ENCODE data around the gene RIMBP2. TPM values are rescaled to one million over a fixed set of nuclear protein-coding genes. Genes with fewer than 3 reads are reported as not detected.

RIMBP2 gene
- total RNA-seq, 1 donor from 2014 or later = not detected

DNA sequence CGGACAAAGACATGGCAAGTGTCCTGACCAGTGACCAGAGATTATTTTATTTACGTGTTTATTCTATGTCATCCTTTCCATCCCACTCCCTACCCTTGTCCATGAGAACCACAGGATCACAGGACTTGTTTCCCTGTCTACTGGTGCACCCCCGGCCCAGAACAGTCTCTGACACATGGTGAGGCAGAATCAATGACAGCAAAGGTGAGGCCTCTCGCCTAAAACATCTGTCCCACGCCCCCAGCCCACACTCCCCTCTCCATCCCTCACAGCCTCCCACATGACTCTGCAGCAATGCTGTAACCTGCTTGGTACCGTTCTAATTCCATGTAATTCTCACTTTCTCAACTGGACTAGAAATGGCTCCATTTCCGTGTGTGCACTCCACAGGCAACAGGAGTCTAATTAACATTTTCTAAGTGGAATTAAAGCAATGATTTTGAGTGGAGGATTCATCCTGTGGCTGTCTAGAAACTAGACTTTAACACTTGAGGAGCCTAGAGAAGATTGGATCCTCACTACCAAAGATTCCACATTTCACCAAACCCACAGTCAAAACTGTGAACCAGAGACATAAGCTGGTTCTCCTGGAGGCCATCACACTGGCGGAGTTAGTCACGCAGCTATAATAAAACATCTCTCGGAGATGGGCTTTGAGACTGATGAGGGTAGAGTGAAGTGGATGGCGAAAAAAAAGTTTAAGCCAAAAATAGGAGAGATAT is 228.3 kb downstream of the RIMBP2 start:
- intact Hi-C loops (cut with micrococcal nuclease) = no loop called here
- Mint-ChIP-seq H3K27me3 (no peaks in the 10 kb centered on the region), H3K4me1 (no peaks in the 10 kb centered on the region)

GRCh38 chr12:130486891-130487416 is 229.1 kb downstream of the RIMBP2 start:
- no peaks in the 10 kb centered on the region for H3K27me3 Mint-ChIP-seq
- intact Hi-C loops (cut with micrococcal nuclease) = no loop called here
- H3K9me3 Mint-ChIP-seq = no peaks in the 10 kb centered on the region
- DNase-seq = no peak
- H3K27ac Mint-ChIP-seq = no peak overlapping the region
- no peak overlapping the region for H3K4me3 Mint-ChIP-seq
- H3K36me3 Mint-ChIP-seq (ENCODE audit: low read depth) = no peaks in the 10 kb centered on the region
- H3K4me1 Mint-ChIP-seq = no peaks in the 10 kb centered on the region

More for the DNA sequence above, 228.3 kb downstream of the RIMBP2 start:
- Mint-ChIP-seq H3K36me3 (ENCODE audit: low read depth) (no peaks in the 10 kb centered on the region), H3K4me3 (no peak overlapping the region), H3K9me3 (no peaks in the 10 kb centered on the region), H3K27ac (no peak overlapping the region)
- no peak for DNase-seq

- Mint-ChIP-seq H3K27me3 (no peaks in the 10 kb centered on the region), H3K4me3 (no peak overlapping the region), H3K4me1 (no peaks in the 10 kb centered on the region), H3K36me3 (ENCODE audit: low read depth) (no peaks in the 10 kb centered on the region), H3K27ac (no peak overlapping the region), H3K9me3 (no peaks in the 10 kb centered on the region)
- intact Hi-C loops (cut with micrococcal nuclease) = no loop called here
- no peak for DNase-seq
Observed at GRCh38 chr12:130486146-130486435, 230.0 kb downstream of the RIMBP2 start.

DNA sequence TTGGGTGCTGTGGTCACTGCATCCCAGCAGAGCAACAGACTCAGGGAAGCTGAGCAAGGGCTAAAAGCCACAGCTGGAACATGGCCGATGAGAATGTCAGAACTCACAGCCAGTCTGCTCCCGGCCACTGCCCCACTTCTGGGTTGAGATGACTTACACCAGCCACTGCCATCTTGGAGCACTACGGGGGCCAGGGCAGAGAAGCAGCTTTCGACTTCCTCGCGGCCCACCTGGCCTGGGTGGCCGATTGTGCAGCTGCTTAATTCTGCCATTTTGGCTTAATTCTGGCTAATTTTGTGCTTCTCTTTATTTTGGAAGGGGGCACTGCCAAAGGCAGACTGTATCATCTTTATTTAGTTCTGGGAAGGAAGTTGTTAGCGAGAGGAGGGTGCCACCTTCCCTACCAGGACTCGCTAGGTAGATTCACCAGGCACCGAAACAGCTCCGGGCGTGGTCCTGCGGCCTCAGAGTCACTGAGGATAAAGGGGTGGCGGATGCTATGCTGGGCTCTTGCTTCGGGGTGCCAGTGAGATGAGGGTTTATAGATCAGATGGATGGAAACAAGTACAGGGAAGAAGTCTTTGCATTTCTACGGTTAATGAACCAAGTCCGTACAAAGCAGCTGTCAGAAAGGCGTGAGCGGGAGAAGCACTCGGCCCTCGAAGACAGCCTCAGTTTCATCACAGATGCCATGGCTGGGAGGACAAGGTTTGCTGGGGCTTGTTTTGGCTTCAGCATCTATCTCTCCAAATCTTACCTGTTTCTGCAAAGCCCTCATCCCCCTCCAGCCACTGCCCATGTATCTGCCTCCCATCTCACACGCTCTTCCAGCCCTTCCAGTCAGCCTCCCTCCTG is 230.6 kb downstream of the RIMBP2 start:
- H3K4me3 Mint-ChIP-seq = no peak overlapping the region
- H3K27ac Mint-ChIP-seq = no peak overlapping the region
- no peaks in the 10 kb centered on the region for H3K27me3 Mint-ChIP-seq
- H3K9me3 Mint-ChIP-seq = no peaks in the 10 kb centered on the region
- H3K36me3 Mint-ChIP-seq (ENCODE audit: low read depth) = no peaks in the 10 kb centered on the region
- no peaks in the 10 kb centered on the region for H3K4me1 Mint-ChIP-seq
- DNase-seq = no peak
- intact Hi-C loops (cut with micrococcal nuclease) = no loop called here

DNA sequence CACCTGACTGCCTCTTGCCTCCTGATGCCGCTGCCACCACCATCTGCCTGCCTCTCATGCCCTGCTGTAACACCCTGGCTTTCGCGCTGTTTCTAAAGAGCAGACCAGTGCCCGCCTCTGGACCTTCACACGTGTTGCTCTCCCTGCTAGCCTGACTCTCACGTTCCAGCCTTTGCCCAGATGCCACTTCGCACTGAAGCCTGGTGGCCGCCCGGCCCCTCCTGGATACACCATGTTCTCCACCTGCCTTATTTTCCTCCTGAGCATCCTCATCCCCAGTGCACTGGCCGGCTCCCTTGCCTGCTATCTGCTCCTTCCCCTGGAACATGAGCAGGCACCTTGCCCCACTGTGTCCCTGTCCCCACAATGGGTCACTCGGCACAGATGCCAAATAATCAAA is 231.9 kb downstream of the RIMBP2 start:
- H3K27me3 Mint-ChIP-seq = no peaks in the 10 kb centered on the region
- H3K9me3 Mint-ChIP-seq = no peaks in the 10 kb centered on the region
- DNase-seq = no peak
- H3K4me1 Mint-ChIP-seq = no peaks in the 10 kb centered on the region
- no peaks in the 10 kb centered on the region for H3K36me3 Mint-ChIP-seq (ENCODE audit: low read depth)
- intact Hi-C loops (cut with micrococcal nuclease) = no loop called here
- H3K4me3 Mint-ChIP-seq = no peak overlapping the region
- no peak overlapping the region for H3K27ac Mint-ChIP-seq

- DNase-seq = no peak
- no peak overlapping the region for H3K4me3 Mint-ChIP-seq
- no peak overlapping the region for H3K27ac Mint-ChIP-seq
- H3K4me1 Mint-ChIP-seq = no peaks in the 10 kb centered on the region
- no peaks in the 10 kb centered on the region for H3K9me3 Mint-ChIP-seq
- no peaks in the 10 kb centered on the region for H3K27me3 Mint-ChIP-seq
- intact Hi-C loops (cut with micrococcal nuclease) = no loop called here
- H3K36me3 Mint-ChIP-seq (ENCODE audit: low read depth) = no peaks in the 10 kb centered on the region
Observed at GRCh38 chr12:130483616-130484180, 232.4 kb downstream of the RIMBP2 start.

GRCh38 chr12:130482448-130482847 is 233.7 kb downstream of the RIMBP2 start:
- Mint-ChIP-seq H3K4me1 (no peaks in the 10 kb centered on the region), H3K4me3 (no peak overlapping the region), H3K9me3 (no peaks in the 10 kb centered on the region), H3K27me3 (no peaks in the 10 kb centered on the region), H3K27ac (no peak overlapping the region), H3K36me3 (ENCODE audit: low read depth) (no peaks in the 10 kb centered on the region)
- DNase-seq = no peak
- intact Hi-C loops (cut with micrococcal nuclease) = no loop called here

DNA sequence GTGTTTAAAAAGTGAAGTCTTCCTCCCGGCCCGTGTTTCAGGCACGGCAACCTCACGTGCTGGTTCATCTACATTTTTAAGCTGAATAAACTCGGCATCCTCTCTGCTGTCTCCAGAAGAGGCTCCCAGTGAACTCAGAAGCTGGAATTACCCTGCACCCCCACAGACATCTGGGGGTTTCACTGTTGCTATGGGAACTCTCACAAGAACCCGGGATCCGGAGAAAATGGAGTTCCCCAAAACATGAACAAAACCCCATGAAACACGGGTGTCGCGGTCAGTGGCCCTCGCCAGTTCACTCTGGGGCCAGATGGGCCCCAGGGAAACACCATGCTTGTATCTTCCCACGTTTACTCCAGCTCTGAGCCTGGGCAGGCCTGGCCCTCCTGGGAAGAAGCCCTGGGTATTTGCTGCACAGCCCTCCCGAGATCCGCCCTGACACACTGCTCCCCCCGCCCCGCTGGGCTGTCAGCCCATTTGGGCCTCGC is 234.7 kb downstream of the RIMBP2 start:
- intact Hi-C loops (cut with micrococcal nuclease) = no loop called here
- no peak overlapping the region for H3K27ac Mint-ChIP-seq

DNA sequence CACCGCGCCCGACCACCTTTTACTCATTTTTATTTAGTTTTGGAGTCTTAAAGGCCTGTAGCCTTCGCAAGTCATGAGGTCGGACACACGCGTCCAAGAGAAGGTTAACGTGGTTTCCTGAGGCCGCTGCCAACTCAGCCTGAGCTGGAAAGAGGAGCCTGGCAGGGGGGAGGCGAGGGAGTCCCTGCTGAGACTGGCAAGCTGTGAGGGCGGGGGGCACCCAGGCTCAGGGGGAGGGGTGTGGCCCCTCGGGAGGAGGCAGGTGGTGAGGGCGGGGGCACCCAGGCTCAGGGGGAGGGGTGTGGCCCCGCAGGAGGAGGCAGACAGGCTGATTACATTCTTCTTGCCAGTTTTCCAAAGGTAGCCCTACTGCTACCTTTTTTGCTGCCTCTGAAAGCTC is 235.2 kb downstream of the RIMBP2 start:
- H3K9me3 Mint-ChIP-seq = no peaks in the 10 kb centered on the region
- no peak overlapping the region for H3K4me3 Mint-ChIP-seq
- H3K27me3 Mint-ChIP-seq = no peaks in the 10 kb centered on the region
- H3K4me1 Mint-ChIP-seq = no peaks in the 10 kb centered on the region
- no peak for DNase-seq
- intact Hi-C loops (cut with micrococcal nuclease) = no loop called here
- no peaks in the 10 kb centered on the region for H3K36me3 Mint-ChIP-seq (ENCODE audit: low read depth)
- no peak overlapping the region for H3K27ac Mint-ChIP-seq

More for the DNA sequence above, 234.7 kb downstream of the RIMBP2 start:
- H3K36me3 Mint-ChIP-seq (ENCODE audit: low read depth) = no peaks in the 10 kb centered on the region
- H3K4me1 Mint-ChIP-seq = no peaks in the 10 kb centered on the region
- DNase-seq = no peak
- no peak overlapping the region for H3K4me3 Mint-ChIP-seq
- H3K27me3 Mint-ChIP-seq = no peaks in the 10 kb centered on the region
- no peaks in the 10 kb centered on the region for H3K9me3 Mint-ChIP-seq

GRCh38 chr12:130480231-130480630 is 235.9 kb downstream of the RIMBP2 start:
- Mint-ChIP-seq H3K4me3 (no peak overlapping the region), H3K27me3 (no peaks in the 10 kb centered on the region), H3K36me3 (ENCODE audit: low read depth) (no peaks in the 10 kb centered on the region), H3K4me1 (no peaks in the 10 kb centered on the region), H3K27ac (no peak overlapping the region), H3K9me3 (no peaks in the 10 kb centered on the region)
- intact Hi-C loops (cut with micrococcal nuclease) = no loop called here
- DNase-seq = no peak

- no peaks in the 10 kb centered on the region for H3K9me3 Mint-ChIP-seq
- H3K4me3 Mint-ChIP-seq = no peak overlapping the region
- H3K27me3 Mint-ChIP-seq = no peaks in the 10 kb centered on the region
- no peak overlapping the region for H3K27ac Mint-ChIP-seq
- H3K36me3 Mint-ChIP-seq (ENCODE audit: low read depth) = no peaks in the 10 kb centered on the region
- intact Hi-C loops (cut with micrococcal nuclease) = no loop called here
- no peaks in the 10 kb centered on the region for H3K4me1 Mint-ChIP-seq
- no peak for DNase-seq
Observed at GRCh38 chr12:130479401-130480125, 236.5 kb downstream of the RIMBP2 start.

GRCh38 chr12:130478786-130479185 is 237.3 kb downstream of the RIMBP2 start:
- no peak for DNase-seq
- intact Hi-C loops (cut with micrococcal nuclease) = no loop called here

GRCh38 chr12:130477701-130478100 is 238.4 kb downstream of the RIMBP2 start:
- H3K4me1 Mint-ChIP-seq = no peaks in the 10 kb centered on the region
- DNase-seq = no peak
- H3K9me3 Mint-ChIP-seq = no peaks in the 10 kb centered on the region
- H3K27me3 Mint-ChIP-seq = no peaks in the 10 kb centered on the region
- H3K36me3 Mint-ChIP-seq (ENCODE audit: low read depth) = no peaks in the 10 kb centered on the region
- no peak overlapping the region for H3K27ac Mint-ChIP-seq
- no peak overlapping the region for H3K4me3 Mint-ChIP-seq
- intact Hi-C loops (cut with micrococcal nuclease) = no loop called here

More at GRCh38 chr12:130478786-130479185, 237.3 kb downstream of the RIMBP2 start:
- no peaks in the 10 kb centered on the region for H3K36me3 Mint-ChIP-seq (ENCODE audit: low read depth)
- H3K27me3 Mint-ChIP-seq = no peaks in the 10 kb centered on the region
- H3K27ac Mint-ChIP-seq = no peak overlapping the region
- no peaks in the 10 kb centered on the region for H3K4me1 Mint-ChIP-seq
- H3K4me3 Mint-ChIP-seq = no peak overlapping the region
- H3K9me3 Mint-ChIP-seq = no peaks in the 10 kb centered on the region
